Stimulated activated CD4-positive, alpha-beta T cell treated with anti-CD3 and anti-CD28 coated beads, Interleukin-1b, Interleukin-23, amount 100 ng/mL, for 24 hours (primary cell): Measurements from ENCODE around the gene TTYH1.
"Not testable (repeated sequence)": the region's sequence is repeated elsewhere in the genome, so short reads cannot be mapped to it uniquely, and the experiment has no call there.

ENCODE experiments used
- DNase-seq, 4 experiments: peaks; one replicate each; pipeline ENCODE4 v3.0.0-alpha.2; 2020; ENCODE audit warnings: low read depth in 4 of 4, low spot score in 1 of 4

The TTYH1 gene

DNA sequence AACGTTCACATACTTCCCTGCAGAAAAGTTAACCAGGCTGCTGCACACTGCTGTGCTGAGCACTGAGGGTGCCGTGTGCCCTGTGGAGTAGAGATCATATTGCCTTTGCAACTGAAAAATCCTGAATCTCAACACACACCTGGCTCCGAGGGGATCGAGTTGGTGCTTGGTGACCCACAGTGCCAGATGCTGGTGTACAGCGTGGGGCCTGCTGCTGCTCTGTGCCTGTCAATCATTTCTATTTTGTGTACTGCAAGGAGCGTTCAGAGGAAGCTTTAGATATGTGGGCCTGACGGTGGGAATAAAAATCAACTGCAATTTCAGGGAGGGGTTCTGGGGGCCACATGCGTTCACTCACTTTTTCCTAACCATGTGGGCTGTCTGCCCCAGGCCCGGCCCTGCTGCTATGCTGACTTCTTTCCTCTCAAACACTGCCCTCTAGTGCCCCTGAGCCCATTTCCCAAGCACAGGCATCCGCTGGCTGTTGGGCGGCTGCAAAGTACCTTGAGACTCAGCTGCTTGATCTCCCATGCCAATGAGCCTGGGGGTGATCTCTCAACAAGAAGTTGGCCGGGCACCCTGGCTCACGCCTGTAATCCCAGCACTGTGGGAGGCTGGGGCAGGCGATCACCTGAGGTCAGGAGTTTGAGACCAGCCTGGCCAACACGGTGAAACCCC lies 24.0 kb downstream of the TTYH1 start:
- DNase-seq = no peak

DNA sequence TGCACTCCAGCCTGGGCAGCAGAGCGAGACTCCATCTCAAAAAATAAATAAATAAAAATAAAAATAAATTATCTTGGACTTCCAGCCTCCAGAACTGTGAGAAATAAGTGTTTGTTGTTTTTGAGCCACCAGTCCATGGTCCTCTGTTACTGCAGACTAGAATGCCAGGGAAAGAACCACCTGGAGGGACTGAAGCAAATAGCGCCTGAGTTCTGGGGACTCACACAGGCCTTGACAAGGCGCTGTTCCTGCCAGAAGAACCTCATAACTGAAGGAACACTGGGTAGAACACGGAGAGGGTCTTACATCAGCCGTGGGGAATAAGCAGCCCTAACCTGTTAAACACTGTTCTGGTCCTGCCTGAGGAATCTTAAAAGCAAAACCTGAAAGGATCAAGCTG lies 25.4 kb downstream of the TTYH1 start:
- no peak for DNase-seq

DNA sequence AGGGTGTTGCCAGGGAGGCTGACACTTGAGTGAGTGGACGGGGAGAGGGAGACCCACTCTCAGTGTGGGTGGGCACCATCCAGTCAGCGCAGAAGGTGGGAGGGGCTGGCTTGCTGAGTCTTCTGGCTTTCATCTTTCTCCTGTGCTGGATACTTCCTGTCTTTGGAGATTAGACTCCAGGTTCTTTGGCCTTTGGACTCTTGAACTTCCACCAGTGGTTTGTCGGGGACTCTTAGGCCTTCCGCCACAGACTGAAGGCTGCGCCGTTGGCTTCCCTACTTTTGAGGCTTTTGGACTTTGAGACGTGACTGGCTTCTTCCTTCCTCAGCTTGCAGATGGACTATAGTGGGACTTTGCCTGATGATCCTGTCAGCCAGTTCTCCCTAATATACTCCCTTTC lies 29.5 kb downstream of the TTYH1 start:
- no peak for DNase-seq

DNA sequence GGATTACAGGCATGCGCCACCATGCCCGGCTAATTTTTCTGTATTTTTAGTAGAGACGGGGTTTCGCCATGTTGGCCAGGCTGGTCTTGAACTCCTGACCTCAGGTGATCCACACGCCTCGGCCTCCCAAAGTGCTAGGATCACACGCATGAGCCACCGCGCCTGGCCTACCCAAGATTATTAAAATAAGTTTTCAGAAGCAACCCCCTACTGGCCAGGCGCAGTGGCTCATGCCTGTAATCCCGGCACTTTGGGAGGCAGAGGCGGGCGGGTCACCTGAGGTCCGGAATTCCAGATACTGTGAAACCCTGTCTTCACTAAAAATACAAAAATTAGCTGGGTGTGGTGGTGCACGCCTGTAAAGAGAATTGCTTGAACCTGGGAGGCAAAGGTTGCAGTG lies 31.1 kb downstream of the TTYH1 start:
- not testable (repeated sequence) for DNase-seq

DNA sequence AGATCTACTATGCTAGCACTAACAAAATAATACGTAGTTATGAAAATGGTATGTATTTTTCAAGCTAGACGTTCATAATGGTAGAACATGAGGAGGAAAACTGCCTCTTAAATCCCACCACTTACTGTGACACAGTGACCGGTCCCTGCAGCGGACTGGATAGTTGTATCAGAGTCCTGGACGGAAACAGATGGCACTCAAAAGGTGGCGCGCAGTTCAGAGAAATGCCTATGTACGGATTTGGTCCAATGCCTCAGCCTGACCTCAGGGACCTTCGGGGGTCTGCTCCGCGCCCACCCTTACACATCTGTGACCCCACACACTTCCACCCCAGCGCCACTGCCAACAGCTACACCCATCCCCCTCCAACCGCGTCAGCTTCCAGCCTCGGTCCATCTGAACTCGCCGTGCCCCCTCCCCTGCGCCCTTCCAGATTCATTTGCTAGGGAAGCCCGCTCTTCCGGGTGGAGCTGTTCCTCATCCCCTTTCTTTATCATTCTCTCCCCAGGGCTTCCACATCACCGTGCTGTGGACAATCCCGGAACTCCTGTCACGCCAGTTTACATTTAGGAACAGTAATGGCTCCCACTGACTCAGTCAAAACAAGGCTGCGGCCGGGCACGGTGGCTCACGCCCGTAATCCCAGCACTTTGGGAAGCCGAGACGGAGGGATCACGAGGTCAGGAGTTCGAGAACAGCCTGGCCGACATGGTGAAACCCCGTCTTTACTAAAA lies 32.9 kb downstream of the TTYH1 start:
- DNase-seq = peak; percentile 20 to 36 (median 27)

DNA sequence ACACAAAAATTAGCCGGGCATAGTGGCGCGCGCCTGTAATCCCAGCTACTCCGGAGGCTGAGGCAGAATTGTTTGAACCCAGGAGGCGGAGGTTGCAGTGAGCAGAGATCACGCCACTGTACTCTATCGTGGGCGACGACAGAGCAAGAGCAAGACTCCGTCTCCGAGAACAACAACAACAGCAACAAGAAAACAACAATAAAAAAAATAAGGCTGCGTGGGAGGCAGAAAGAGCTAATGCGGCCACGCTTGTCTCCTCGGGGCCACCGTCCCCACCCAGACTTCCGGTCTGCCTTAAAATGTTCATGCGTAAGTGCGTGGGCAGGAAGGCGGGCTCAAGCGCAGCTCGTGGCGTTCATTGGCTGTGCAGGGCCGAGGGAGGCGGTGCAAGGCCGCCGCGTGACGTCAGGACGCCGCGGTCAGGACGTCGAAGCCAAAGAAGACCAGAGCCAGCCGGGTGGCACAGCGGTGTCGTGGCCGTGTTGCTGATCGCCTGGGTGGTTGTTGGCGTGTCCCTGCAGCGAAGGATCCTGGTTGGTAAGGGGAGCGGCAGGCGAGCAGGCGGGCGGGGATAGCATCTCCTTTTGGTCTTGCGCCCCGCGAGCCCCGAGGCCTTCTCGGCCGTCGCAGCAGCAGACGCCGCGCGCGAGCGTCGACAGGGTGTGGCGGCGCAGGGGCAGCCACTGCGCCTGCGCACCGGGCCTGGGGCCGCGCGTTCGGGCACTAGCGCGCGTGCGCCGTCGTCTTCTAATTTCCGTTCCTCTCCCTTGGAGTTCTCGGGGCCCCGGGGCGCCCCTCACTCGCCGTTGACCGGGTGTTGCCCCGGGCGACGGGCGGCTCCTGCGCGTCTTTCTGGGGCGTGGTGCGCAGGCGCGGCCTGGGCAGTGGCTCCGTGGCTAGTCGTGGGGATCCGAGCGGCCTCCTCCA lies 33.8 kb downstream of the TTYH1 start, which contains the start of gene LENG8:
LENG8 (plus strand) TSS at position 426 of the 927 bp plus-strand sequence. CDS start 2,146 bp downstream, outside the sequence.
- DNase-seq = peak; percentile 86 to 95 (median 94)

DNA sequence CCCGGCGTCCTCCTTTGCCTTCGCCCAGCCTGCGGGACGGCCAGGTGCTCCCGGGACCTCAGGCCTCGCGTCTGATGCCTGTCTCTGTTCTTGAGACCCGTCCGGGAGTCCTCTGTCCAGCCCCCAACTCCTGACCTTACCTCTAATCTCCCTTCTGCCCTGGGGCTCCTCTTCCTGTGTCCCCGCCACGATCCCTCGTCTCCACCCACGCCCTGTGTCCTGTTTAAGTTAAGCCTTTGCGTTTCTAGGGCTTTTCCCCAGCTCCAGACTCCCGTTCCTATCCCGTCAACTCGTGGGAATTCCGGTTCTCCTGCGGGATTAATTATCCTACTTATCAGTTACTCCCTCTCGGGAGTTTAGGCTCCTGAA lies 34.4 kb downstream of the TTYH1 start:
- no peak for DNase-seq

DNA sequence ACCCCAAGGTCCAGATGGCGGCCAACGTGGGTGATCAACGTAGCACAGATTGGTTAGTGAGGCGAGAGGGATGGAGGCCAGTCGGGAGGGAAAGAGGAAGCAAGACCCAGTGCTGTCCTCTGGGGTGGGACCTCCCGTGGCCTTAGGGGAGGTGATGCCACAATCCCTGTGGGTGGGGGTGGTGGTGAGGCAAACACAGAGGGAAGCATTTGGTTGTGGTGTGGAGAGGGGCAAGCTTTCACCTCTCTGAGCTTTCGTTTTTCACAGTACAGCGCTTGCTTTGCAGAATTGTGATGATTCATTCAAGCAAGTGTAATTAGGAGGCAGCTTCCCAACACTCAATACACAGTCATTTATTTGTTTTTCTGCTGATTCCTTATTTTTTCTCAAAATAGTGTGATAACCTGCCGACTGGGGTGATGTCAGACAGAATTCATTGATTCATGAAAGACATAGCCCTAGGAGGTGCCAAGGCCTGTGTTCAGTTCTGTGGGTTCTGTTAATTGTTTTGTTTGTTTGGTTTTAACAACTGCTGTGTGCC lies 36.1 kb downstream of the TTYH1 start:
- DNase-seq = no peak

DNA sequence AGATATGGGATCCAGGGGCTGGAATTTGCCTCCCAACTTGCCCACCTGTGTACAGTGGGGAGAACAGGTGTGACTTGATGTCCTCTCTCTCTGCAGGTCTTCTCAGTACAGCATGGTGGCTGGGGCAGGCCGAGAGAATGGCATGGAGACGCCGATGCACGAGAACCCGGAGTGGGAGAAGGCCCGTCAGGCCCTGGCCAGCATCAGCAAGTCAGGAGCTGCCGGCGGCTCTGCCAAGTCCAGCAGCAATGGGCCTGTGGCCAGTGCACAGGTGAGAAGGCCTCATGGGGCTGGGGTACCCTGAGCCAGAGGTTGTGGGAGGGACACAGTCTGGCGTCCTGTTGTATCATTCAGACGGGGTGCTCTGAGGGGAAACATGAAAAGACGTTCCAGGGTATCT lies 36.7 kb downstream of the TTYH1 start:
- DNase-seq = no peak

DNA sequence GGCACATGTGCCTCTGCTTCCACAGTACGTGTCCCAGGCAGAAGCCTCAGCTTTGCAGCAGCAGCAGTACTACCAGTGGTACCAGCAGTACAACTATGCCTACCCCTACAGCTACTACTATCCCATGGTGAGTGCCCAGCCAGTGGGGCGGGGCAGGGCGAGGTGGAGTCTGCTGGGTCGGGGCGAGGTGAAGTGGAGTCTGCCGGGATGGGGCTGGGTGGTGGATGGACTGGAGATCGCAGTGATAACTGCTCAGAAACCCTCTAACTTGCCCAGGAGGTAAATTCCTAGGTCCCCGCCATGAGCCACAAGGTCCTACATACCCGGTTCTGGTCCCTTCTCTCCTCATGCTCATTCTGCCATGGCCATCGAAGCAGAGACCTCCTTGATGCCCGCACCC lies 37.4 kb downstream of the TTYH1 start:
- DNase-seq = no peak

DNA sequence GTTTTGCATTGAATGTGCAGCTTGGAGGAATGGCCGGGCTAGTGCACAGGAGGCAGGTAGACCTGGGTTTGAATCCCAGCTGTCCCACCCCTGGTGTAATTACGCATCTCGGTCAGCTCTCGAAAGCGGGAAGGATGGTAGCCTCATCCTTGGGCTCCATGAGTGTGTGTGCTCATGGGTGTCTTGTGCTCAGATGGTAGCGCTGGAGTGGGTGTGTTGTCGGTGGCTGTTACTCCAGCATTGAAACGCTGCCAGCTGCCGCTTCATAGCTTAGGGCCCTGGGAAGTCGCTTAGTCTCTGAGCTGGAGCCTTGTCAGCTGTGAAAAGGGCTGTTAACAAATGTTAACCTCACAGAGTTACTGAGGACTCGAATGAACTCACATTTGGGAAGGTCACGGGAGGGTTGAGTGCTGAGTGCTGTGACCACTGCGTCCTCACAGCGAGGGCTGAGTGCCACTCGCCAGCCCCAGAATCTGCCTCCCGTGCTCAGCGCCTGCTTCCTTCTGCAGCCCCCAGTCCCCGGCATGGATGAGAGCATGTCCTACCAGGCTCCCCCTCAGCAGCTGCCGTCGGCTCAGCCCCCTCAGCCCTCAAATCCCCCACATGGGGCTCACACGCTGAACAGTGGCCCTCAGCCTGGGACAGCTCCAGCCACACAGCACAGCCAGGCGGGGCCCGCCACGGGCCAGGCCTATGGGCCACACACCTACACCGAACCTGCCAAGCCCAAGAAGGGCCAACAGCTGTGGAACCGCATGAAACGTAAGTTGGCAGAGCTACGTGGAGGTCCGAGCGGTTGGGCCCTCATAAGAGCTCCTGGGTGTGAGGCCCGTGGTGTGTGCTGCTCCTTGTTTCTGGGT lies 38.9 kb downstream of the TTYH1 start:
- no peak for DNase-seq

DNA sequence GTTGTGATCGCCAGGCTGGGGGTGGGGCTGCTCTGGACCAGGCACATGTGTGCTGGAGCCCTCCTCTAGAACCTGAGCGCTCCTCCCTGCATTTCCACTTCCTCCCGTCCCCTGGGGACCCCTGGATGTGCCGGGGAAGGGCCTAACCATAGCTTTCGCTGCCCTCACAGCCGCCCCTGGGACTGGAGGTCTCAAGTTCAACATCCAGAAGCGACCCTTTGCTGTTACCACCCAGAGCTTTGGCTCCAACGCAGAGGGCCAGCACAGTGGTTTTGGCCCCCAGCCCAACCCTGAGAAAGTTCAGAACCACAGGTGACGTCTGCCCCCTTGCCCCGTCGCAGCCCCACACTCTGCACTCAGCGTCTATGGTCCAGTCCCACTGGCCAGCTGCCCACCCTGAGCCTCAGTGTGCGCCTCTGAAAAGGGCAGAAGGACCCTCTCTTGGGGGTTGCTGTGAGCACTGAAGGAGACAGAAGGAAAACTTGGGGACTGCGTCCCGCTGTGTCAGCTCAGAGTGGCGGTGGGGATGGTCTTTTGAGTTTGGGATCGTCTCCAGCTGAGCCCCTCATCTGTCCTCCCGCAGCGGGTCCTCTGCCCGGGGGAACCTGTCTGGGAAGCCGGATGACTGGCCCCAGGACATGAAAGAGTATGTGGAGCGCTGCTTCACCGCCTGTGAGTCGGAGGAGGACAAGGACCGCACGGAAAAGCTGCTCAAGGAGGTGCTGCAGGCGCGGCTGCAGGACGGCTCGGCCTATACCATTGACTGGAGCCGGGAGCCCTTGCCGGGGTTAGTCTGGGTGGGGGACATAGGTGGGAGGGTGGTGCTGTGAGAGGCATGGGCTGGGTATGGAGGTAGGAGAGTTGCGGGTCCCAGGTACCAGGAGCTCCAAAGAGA lies 39.8 kb downstream of the TTYH1 start:
- no peak for DNase-seq

DNA sequence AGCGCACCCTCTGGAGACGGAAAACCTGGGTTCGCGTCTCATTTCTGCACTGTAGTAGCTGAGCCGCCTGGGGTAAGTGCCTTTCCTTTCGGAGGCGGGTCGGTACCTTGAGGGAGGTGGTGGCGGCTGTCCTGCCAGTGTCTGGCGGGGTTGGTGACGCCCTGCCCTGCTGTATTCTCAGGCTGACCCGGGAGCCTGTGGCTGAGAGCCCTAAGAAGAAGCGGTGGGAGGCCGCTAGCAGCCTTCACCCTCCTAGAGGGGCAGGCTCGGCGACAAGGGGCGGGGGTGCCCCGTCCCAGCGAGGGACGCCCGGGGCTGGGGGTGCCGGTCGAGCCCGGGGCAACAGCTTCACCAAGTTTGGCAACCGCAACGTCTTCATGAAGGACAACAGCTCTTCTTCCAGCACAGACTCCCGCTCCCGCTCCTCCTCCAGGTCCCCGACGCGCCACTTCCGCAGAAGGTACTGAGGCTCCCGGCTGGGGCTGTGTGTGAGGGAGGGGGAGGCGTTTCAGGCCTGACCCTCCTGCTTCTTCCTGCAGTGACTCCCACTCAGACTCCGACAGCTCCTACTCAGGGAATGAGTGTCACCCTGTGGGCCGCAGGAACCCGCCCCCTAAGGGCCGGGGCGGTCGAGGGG lies 40.6 kb downstream of the TTYH1 start:
- no peak for DNase-seq

DNA sequence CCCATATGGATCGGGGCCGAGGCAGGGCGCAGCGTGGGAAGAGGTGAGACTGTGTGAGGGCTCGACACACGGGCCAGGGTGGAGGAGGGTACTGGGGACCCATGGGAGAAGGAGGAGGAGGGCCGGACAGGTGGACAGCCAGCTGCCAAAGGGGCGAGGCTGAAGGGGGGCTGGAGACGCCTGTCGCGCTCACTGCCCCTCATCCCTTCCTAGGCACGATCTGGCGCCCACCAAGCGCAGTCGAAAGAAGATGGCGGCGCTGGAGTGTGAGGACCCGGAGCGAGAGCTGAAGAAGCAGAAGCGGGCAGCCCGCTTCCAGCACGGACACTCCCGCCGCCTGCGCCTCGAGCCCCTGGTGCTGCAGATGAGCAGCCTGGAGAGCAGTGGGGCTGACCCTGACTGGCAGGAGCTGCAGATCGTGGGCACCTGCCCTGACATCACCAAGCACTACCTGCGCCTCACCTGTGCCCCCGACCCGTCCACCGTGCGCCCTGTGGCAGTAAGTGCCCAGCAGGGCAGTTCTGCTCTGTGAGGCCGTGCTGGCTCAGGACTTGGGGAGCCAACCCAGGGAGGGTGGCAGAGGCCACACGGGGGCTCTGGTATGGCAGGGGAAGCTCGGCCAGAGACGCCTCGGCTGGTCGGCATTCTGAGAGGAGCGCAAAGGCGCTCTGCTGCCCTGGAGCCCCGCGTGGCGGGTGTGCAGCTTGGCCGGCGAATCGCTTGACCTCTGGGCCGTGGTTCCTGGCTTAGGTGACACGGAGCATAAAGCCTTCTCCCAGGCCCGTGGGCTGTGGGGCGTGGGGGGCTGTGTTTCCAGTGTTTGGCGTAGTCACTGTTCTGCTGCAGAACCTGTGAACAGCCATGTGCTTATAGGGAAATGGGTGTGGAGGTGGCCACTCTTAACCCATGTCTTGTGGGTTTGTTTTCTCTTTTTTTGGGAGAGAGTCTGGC lies 41.4 kb downstream of the TTYH1 start:
- no peak for DNase-seq

DNA sequence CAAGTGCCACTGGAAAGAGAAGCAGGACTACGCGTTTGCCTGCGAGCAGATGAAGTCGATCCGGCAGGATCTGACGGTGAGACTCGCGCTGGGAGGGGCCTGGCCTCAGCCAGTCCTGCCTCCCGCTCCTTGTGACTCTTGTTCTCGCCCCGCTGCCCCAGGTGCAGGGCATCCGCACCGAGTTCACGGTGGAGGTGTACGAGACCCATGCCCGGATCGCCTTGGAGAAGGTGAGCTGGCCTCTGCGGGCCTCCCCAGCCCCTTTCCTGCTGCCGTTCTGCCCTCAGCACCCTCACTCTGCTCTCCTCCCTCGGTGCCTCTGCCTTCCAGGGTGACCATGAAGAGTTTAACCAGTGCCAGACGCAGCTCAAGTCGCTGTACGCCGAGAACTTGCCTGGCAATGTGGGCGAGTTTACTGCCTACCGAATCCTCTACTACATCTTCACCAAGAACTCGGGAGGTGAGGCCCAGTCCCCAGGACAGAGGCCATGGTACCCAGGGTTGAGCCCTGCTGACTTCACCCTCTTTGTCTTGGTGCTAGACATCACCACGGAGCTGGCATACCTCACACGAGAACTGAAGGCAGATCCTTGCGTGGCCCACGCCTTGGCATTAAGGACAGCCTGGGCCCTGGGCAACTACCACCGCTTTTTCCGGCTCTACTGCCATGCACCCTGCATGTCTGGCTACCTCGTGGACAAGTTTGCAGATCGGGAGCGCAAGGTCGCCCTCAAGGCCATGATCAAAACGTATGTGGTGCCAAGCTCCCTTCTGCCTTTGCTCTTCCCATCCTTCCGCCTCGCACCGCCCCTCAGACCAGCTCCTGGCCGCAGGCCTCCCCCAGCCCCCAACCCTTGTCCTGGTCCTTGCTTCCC lies 42.7 kb downstream of the TTYH1 start:
- no peak for DNase-seq

DNA sequence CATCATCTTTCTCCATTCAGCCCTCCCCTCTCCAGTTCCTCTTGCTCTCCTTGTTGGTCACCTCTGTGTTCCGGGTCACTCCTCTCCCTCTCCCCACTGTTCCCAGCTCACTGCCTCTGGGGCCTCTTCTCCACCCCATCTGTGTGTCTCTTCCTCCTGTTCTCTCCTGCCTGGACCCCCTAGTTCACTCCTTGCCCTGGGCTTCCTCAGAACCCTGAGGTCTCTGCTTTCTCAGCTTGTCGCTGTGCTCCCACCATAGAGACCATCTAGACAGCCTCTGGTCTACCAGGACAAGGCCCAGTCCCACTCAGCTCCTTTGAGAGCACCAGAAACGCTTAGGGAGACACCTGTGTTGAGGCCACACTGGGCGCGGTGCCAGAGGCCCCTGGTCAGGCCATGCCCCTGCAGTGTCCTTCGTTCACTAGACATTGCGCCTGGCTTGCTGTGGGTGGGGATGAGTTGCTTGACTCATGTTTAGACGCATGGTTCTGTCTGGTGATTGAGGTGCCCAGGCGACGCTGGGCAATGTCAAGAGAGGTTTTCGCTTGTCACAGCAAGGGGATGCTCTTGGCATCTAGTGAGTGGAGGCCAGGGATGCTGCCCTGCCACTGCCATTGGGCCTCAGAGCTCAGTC lies 43.5 kb downstream of the TTYH1 start:
- DNase-seq = no peak
